Upper lobe of left lung (tissue), 6 donors: ENCODE measurements around the gene CERKL. TPM values are rescaled to one million over a fixed set of nuclear protein-coding genes. Genes with fewer than 3 reads are reported as not detected.

Experiments
- ATAC-seq, 2 donors: fragments of 200-7000 bp; cut with Tn5 transposase; one replicate each; pipeline ENCODE4 v1.9.1; 2022; ENCODE audit warnings: mild to moderate bottlenecking in 2 of 2, moderate library complexity in 2 of 2; ENCODE audit not compliant: low FRiP score in 2 of 2
- DNase-seq, 2 donors: peaks; one replicate each; pipeline ENCODE4 v3.0.0-alpha.2; 2019 to 2020
- H3K27ac ChIP-seq, 4 donors: fragments of 200-600 bp; sonication (generic); one replicate each; pipeline ENCODE4 v1.5.1; 2016 to 2019
- H3K27me3 ChIP-seq, 4 donors: fragments of 200-600 bp; sonication (generic); one replicate each; pipeline ENCODE4 v1.5.1; 2017 to 2019
- H3K36me3 ChIP-seq, 4 donors: fragments of 200-600 bp; sonication (generic); one replicate each; pipeline ENCODE4 v1.5.1; 2016 to 2019
- H3K4me1 ChIP-seq, 4 donors: fragments of 200-600 bp; sonication (generic); one replicate each; pipeline ENCODE4 v1.5.1; 2018 to 2019
- H3K4me3 ChIP-seq, 4 donors: fragments of 200-600 bp; sonication (generic); one replicate each; pipeline ENCODE4 v1.5.1; 2017 to 2019; ENCODE audit warnings: mild to moderate bottlenecking in 2 of 4, moderate library complexity in 1 of 4
- H3K9me3 ChIP-seq, 4 donors: fragments of 200-600 bp; sonication (generic); one replicate each; pipeline ENCODE4 v1.5.1; 2018 to 2019
- EP300 ChIP-seq, 4 donors: sonication (generic); formaldehyde crosslinking; IDR thresholded peaks; one replicate each; pipeline ENCODE4 v1.5.1; 2017; ENCODE audit warnings: antibody characterized with exemption in 4 of 4, control low read depth in 2 of 4
- POLR2A ChIP-seq, 4 donors: fragments of 450-650 bp; IDR thresholded peaks; one replicate each; pipeline ENCODE4 v1.5.1; 2016 to 2017; ENCODE audit warnings: antibody characterized with exemption in 4 of 4, mild to moderate bottlenecking in 2 of 4
- POLR2AphosphoS5 ChIP-seq, 2 donors: sonication (generic); formaldehyde crosslinking; IDR thresholded peaks; one replicate each; pipeline ENCODE4 v1.5.1; 2017; ENCODE audit warnings: antibody characterized with exemption in 2 of 2
- WGBS, 2 donors: methylation state at CpG; one replicate each; pipeline ENCODE4 v1.1.5; 2017 to 2018; 5-methylcytosine and 5-hydroxymethylcytosine counted together
- total RNA-seq, 6 donors: library from RNA; depleted of rRNA in 4 of 6; stranded (reverse); fragments of >200 nt in 4 of 6; gene quantifications; one replicate each; pipeline versions ENCODE4 v1.1.0 to v1.2.1, GENCODE V29; 2016 to 2021
- TF ChIP-seq, protein P1 (sequence below), 6 experiments: fragments of 450-650 bp in 4 of 6; fragments of 200-600 bp in 2 of 6; sonication (generic) in 2 of 6; IDR thresholded peaks; one replicate each; pipeline ENCODE4 v1.5.1; 2016 to 2019; ENCODE audit warnings: antibody characterized with exemption in 6 of 6
- donor health status: DM: no; HTN: no; CAD: no; lungs with moderate emphysema.
- donor health status: DM: no; HTN: yes; CAD: no; lungs with severe emphysema.

CERKL gene
- total RNA-seq, 6 donors from 2014 or later = 0.37 to 23.1 (median 1.7) TPM; not detected in 1

DNA sequence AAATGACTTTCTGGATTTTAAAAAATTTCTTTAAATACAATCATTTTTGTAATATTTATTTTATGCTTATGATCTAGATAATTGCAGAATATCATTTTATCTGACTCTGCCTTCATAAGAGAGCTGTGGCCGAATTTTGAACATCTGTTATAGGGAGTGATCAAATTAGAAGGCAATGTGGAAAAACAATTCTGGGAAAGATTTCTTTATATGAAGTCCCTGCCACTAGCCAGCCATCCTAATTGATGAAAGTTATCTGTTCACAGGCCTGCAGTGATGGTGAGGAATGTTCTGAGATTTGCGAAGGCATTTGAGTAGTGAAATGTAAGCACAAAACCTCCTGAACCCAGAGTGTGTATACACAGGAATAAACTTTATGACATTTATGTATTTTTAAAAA lies 120.2 kb downstream of the CERKL start:
- ATAC-seq (no peak), DNase-seq (no peak)
- no peaks in the 10 kb centered on the region for H3K4me1 ChIP-seq
- H3K9me3 ChIP-seq = no peaks in the 10 kb centered on the region
- TF ChIP-seq, protein P1, sequence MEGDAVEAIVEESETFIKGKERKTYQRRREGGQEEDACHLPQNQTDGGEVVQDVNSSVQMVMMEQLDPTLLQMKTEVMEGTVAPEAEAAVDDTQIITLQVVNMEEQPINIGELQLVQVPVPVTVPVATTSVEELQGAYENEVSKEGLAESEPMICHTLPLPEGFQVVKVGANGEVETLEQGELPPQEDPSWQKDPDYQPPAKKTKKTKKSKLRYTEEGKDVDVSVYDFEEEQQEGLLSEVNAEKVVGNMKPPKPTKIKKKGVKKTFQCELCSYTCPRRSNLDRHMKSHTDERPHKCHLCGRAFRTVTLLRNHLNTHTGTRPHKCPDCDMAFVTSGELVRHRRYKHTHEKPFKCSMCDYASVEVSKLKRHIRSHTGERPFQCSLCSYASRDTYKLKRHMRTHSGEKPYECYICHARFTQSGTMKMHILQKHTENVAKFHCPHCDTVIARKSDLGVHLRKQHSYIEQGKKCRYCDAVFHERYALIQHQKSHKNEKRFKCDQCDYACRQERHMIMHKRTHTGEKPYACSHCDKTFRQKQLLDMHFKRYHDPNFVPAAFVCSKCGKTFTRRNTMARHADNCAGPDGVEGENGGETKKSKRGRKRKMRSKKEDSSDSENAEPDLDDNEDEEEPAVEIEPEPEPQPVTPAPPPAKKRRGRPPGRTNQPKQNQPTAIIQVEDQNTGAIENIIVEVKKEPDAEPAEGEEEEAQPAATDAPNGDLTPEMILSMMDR (IDR thresholded peaks at IDR 0.05) = no peak
- TF ChIP-seq POLR2AphosphoS5 (IDR thresholded peaks at IDR 0.05) = no peak
- TF ChIP-seq EP300 (IDR thresholded peaks at IDR 0.05) = no peak
- TF ChIP-seq POLR2A (IDR thresholded peaks at IDR 0.05) = no peak
- no peak overlapping the region for H3K4me3 ChIP-seq
- no peak overlapping the region for H3K27ac ChIP-seq
- WGBS, 2 donors = 86 to 88% methylated on average over 2 of the region's 2 CpGs
- H3K36me3 ChIP-seq = peaks cover 0 to 2% (median 0%) of the 10 kb centered on the region in 4 donors
- no peaks in the 10 kb centered on the region for H3K27me3 ChIP-seq

- WGBS, 2 donors = 93 to 100% methylated on average over 1 of the region's 1 CpG
- H3K27me3 ChIP-seq = no peaks in the 10 kb centered on the region
- no peaks in the 10 kb centered on the region for H3K9me3 ChIP-seq
- no peak overlapping the region for H3K27ac ChIP-seq
- TF ChIP-seq EP300 (IDR thresholded peaks at IDR 0.05) = no peak
- TF ChIP-seq POLR2A (IDR thresholded peaks at IDR 0.05) = no peak
- no peak for TF ChIP-seq POLR2AphosphoS5 (IDR thresholded peaks at IDR 0.05)
- TF ChIP-seq, protein P1 (IDR thresholded peaks at IDR 0.05) = no peak
- H3K4me1 ChIP-seq = no peaks in the 10 kb centered on the region
- peaks cover 0 to 7% (median 4%) of the 10 kb centered on the region in 4 donors for H3K36me3 ChIP-seq
- no peak for DNase-seq
- H3K4me3 ChIP-seq = no peak overlapping the region
- ATAC-seq = no peak
These were observed 128.5 kb downstream of the CERKL start for GRCh38 chr2:181528441-181528840.

DNA sequence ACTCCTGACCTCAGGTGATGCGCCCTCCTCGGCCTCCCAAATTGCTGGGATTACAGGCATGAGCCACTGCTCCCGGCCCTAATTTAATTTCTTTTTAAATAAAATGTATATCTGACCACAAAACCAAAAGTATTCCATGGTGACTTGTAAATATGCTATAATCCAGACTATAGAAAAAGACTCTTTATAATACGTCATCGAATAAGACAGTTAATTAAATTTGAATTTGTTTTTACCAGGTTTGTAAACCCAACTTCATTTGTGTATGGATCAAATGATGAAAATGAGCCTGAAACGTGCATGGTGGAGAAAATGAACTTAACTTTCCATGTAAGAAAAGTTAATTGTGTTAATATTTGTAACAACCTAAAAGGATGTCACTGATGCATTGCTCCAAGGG lies 129.8 kb downstream of the CERKL start:
- H3K9me3 ChIP-seq = no peaks in the 10 kb centered on the region
- 94 to 97% methylated on average over 6 of the region's 6 CpGs for WGBS, 2 donors
- H3K4me3 ChIP-seq = no peak overlapping the region
- no peaks in the 10 kb centered on the region for H3K4me1 ChIP-seq
- ATAC-seq = no peak
- H3K27me3 ChIP-seq = no peaks in the 10 kb centered on the region
- no peak for DNase-seq
- H3K27ac ChIP-seq = no peak overlapping the region
- TF ChIP-seq POLR2AphosphoS5 (IDR thresholded peaks at IDR 0.05) (no peak), POLR2A (IDR thresholded peaks at IDR 0.05) (no peak), EP300 (IDR thresholded peaks at IDR 0.05) (no peak)
- TF ChIP-seq, protein P1 (IDR thresholded peaks at IDR 0.05) = no peak
- H3K36me3 ChIP-seq = peaks cover 0 to 8% (median 4%) of the 10 kb centered on the region in 4 donors

DNA sequence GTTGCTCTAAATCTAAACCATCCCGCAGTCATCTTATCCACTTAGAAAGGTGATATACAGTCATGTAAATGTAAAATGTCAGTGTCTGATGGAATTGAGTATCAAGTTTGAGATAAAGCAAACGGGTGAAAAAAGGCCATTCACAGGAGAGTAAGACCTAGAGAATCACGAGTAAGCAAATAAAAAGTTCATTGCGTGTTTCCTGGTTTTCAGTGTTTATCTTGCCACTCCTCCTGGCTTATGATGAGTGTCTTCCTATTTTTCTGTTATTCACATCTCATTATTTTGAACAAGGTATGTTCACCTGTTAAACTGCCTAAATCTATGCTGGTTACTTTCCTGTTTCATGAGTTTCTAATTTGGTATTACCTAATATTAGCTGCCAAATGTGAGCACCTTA lies 130.9 kb downstream of the CERKL start:
- TF ChIP-seq POLR2A (IDR thresholded peaks at IDR 0.05) (no peak), EP300 (IDR thresholded peaks at IDR 0.05) (no peak), POLR2AphosphoS5 (IDR thresholded peaks at IDR 0.05) (no peak)
- TF ChIP-seq, protein P1 (IDR thresholded peaks at IDR 0.05) = no peak
- Histone ChIP-seq H3K27me3 (no peaks in the 10 kb centered on the region), H3K9me3 (no peaks in the 10 kb centered on the region), H3K36me3 (peaks cover 0 to 8% (median 4%) of the 10 kb centered on the region in 4 donors), H3K27ac (no peak overlapping the region), H3K4me3 (no peak overlapping the region), H3K4me1 (no peaks in the 10 kb centered on the region)
- 72 to 80% methylated on average over 4 of the region's 4 CpGs for WGBS, 2 donors
- no peak for DNase-seq
- no peak for ATAC-seq

DNA sequence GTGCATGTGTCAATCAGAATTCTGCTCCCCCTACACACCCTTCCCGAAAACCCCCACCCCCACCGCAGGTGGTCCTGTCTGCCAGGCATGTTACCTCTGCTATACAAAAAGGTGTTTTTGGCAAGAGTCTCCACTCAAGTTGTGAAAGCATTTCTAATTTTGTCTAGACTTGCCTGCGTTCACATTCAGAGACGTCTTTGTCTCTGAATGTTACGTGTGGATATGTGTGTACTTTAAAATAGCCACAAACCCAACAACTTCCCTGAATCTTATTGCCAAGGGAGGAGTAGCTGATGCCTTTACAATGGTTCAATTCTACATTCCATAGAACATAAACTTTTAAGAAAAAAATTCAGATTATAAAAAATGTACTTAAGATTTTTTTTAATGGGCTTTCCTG lies 133.1 kb downstream of the CERKL start:
- Histone ChIP-seq H3K36me3 (peaks cover 0 to 8% (median 4%) of the 10 kb centered on the region in 4 donors), H3K9me3 (no peaks in the 10 kb centered on the region), H3K27ac (no peak overlapping the region), H3K4me3 (no peak overlapping the region), H3K27me3 (no peaks in the 10 kb centered on the region), H3K4me1 (no peaks in the 10 kb centered on the region)
- ATAC-seq (no peak), DNase-seq (no peak)
- WGBS, 2 donors = 88 to 91% methylated on average over 5 of the region's 5 CpGs
- TF ChIP-seq, protein P1 (IDR thresholded peaks at IDR 0.05) = no peak
- TF ChIP-seq POLR2A (IDR thresholded peaks at IDR 0.05) (no peak), POLR2AphosphoS5 (IDR thresholded peaks at IDR 0.05) (no peak), EP300 (IDR thresholded peaks at IDR 0.05) (no peak)
